ENCODE results near the gene MRPL44.

Gene MRPL44

GRCh38 chr2:224016963-224017362, 59.7 kb downstream of the MRPL44 start:
- Histone ChIP-seq H3K4me2 (ENCODE audit: low read length, poor library complexity, severe bottlenecking) (no peak overlapping the region), H2BK120ac (ENCODE audit: low read depth, low read length) (no peak overlapping the region), H4K8ac (ENCODE audit: low read length) (no peak overlapping the region), H3K79me1 (replicated peaks; ENCODE audit: low read length, poor library complexity, severe bottlenecking) (peaks cover 27% of the 10 kb centered on the region), H3K18ac (ENCODE audit: low read depth in 1 of 2, low read length in 2 of 2) (no peak overlapping the region), H4K91ac (ENCODE audit: low read length) (no peak overlapping the region), H3K9me3 (ENCODE audit: control insufficient read depth, low read length) (no peaks in the 10 kb centered on the region), H2BK12ac (ENCODE audit: low read length in 2 of 2) (no peak overlapping the region), H3K23ac (ENCODE audit: low read length in 2 of 2) (no peak overlapping the region), H3K14ac (ENCODE audit: low read length in 2 of 2) (no peak overlapping the region), H3K36me3 (ENCODE audit: control insufficient read depth in 1 of 2, insufficient read depth in 2 of 2, low read depth in 1 of 2, low read length in 2 of 2) (peaks cover 0 to 2% of the 10 kb centered on the region in 2 experiments), H3K4me3 (ENCODE audit: insufficient read depth in 1 of 2, low read depth in 1 of 2, low read length in 2 of 2) (no peak overlapping the region), H3K27me3 (ENCODE audit: control insufficient read depth in 1 of 2, insufficient read depth in 1 of 2, low read length in 2 of 2) (no peaks in the 10 kb centered on the region), H3K9ac (ENCODE audit: low read length) (no peak overlapping the region), H2AFZ (ENCODE audit: low read depth, low read length) (no peak overlapping the region), H2AK5ac (ENCODE audit: low read length, severe bottlenecking) (no peak overlapping the region), H2BK15ac (ENCODE audit: low read depth, poor library complexity, severe bottlenecking) (no peak overlapping the region), H3K4me1 (ENCODE audit: control insufficient read depth, insufficient read depth, low read depth, low read length) (peaks cover 2% of the 10 kb centered on the region), H3K27ac (ENCODE audit: low read length, poor library complexity, severe bottlenecking) (no peak overlapping the region), H2BK5ac (ENCODE audit: low read depth, low read length, poor library complexity, severe bottlenecking) (no peak overlapping the region), H3K4ac (ENCODE audit: low read depth in 1 of 2, low read length in 2 of 2) (no peak overlapping the region)
- DNase-seq: no peak
- 64% methylated on average over 3 of the region's 3 CpGs for WGBS
